NT2/D1 (cell line): ENCODE results near the gene MRPL34.

ENCODE experiments used
- DNase-seq: peaks from one replicate; pipeline ENCODE4 v3.0.0-alpha.2; 2011; ENCODE audit warnings: low read depth, low spot score
- H3K27me3 ChIP-seq: 2 replicates; pipeline ENCODE4 v1.6.0; 2011; ENCODE audit warnings: mild to moderate bottlenecking; ENCODE audit not compliant: insufficient read length, insufficient read depth
- H3K36me3 ChIP-seq: 2 replicates; pipeline ENCODE4 v1.6.1; 2011; ENCODE audit warnings: mild to moderate bottlenecking, low read length, mixed read lengths; ENCODE audit not compliant: insufficient read depth, insufficient read length
- H3K4me1 ChIP-seq: 2 replicates; pipeline ENCODE4 v1.5.1; 2011; ENCODE audit not compliant: insufficient read depth, insufficient read length
- H3K4me3 ChIP-seq: 2 replicates; pipeline ENCODE4 v1.5.1; 2011; ENCODE audit warnings: low read depth; ENCODE audit not compliant: insufficient read length
- H3K9ac ChIP-seq: 2 replicates; pipeline ENCODE4 v1.6.0; 2011; ENCODE audit warnings: low read depth; ENCODE audit not compliant: insufficient read length
- H3K9me3 ChIP-seq: 2 replicates; pipeline ENCODE4 v1.5.1; 2011; ENCODE audit warnings: mild to moderate bottlenecking, low read length; ENCODE audit not compliant: insufficient read depth
- SUZ12 ChIP-seq: IDR thresholded peaks from 2 replicates; pipeline ENCODE4 v1.6.1; 2011; ENCODE audit not compliant: insufficient read length, insufficient read depth; ENCODE audit errors: extremely low read depth
- YY1 ChIP-seq: IDR thresholded peaks from 2 replicates; pipeline ENCODE4 v1.6.1; 2011; ENCODE audit not compliant: insufficient read length, insufficient read depth
- ZNF274 ChIP-seq: IDR thresholded peaks from 2 replicates; pipeline ENCODE4 v1.6.1; 2011; ENCODE audit warnings: mild to moderate bottlenecking, low read depth, low read length

MRPL34 gene

GRCh38 chr19:17304386-17305215 is 1.1 kb upstream of the MRPL34 start:
- no peak for DNase-seq

GRCh38 chr19:17305216-17305516 is 506 bp upstream of the MRPL34 start:
- TF ChIP-seq ZNF274, result no peak
- TF ChIP-seq SUZ12, result no peak
- no peak for TF ChIP-seq YY1
- Histone ChIP-seq H3K4me1 (peaks cover 9% of the 10 kb centered on the region), H3K4me3 (peak overlapping the region; percentile 5), H3K9ac (peak overlapping the region; percentile 76), H3K27me3 (no peaks in the 10 kb centered on the region), H3K9me3 (no peaks in the 10 kb centered on the region), H3K36me3 (peaks cover 16% of the 10 kb centered on the region)
- no peak for DNase-seq

More at GRCh38 chr19:17304386-17305215, 1.1 kb upstream of the MRPL34 start:
- Histone ChIP-seq H3K4me3 (no peak overlapping the region), H3K36me3 (peaks cover 16% of the 10 kb centered on the region), H3K4me1 (peaks cover 9% of the 10 kb centered on the region), H3K9ac (peak overlapping the region; percentile 76), H3K9me3 (no peaks in the 10 kb centered on the region), H3K27me3 (no peaks in the 10 kb centered on the region)
- TF ChIP-seq YY1 (no peak), ZNF274 (no peak)

GRCh38 chr19:17306285-17306714 is 628 bp downstream of the MRPL34 start:
- H3K4me1 ChIP-seq, result peaks cover 13% of the 10 kb centered on the region

GRCh38 chr19:17307876-17308377 is 2.3 kb downstream of the MRPL34 start:
- DNase-seq, result no peak
- no peaks in the 10 kb centered on the region for H3K9me3 ChIP-seq
- H3K27me3 ChIP-seq, result no peaks in the 10 kb centered on the region
- H3K9ac ChIP-seq, result no peak overlapping the region
- H3K36me3 ChIP-seq, result peaks cover 16% of the 10 kb centered on the region
- no peak overlapping the region for H3K4me3 ChIP-seq
- TF ChIP-seq ZNF274 (no peak), SUZ12 (no peak), YY1 (no peak)
- H3K4me1 ChIP-seq, result peaks cover 23% of the 10 kb centered on the region

More at GRCh38 chr19:17306285-17306714, 628 bp downstream of the MRPL34 start:
- TF ChIP-seq ZNF274, result no peak
- TF ChIP-seq SUZ12, result no peak
- TF ChIP-seq YY1, result no peak
- H3K9ac ChIP-seq, result peak overlapping the region; percentile 96
- no peaks in the 10 kb centered on the region for H3K9me3 ChIP-seq
- DNase-seq, result no peak
- peak overlapping the region; percentile 93 for H3K4me3 ChIP-seq
- H3K27me3 ChIP-seq, result no peaks in the 10 kb centered on the region
- peaks cover 16% of the 10 kb centered on the region for H3K36me3 ChIP-seq

GRCh38 chr19:17309198-17309964 is 3.7 kb downstream of the MRPL34 start, which contains the start of gene DDA1:
Gene DDA1, plus strand, starts transcription at chr19:17309563. Its CDS starts 92 bp downstream, at chr19:17309655.
- TF ChIP-seq ZNF274, result no peak
- TF ChIP-seq SUZ12, result no peak
- TF ChIP-seq YY1, result no peak
- peak within 1 kb of the TSS; percentile 89 for H3K9ac ChIP-seq
- H3K4me1 ChIP-seq, result peaks cover 25% of the 10 kb centered on the region
- H3K36me3 ChIP-seq, result peaks cover 30% of the 10 kb centered on the region
- H3K4me3 ChIP-seq, result peak within 1 kb of the TSS; percentile 78
- H3K27me3 ChIP-seq, result no peaks in the 10 kb centered on the region
- DNase-seq, result peak; percentile 100
- no peaks in the 10 kb centered on the region for H3K9me3 ChIP-seq

GRCh38 chr19:17309965-17310461 is 4.3 kb downstream of the MRPL34 start:
- no peaks in the 10 kb centered on the region for H3K27me3 ChIP-seq
- DNase-seq, result no peak
- H3K36me3 ChIP-seq, result peaks cover 35% of the 10 kb centered on the region
- peak overlapping the region; percentile 78 for H3K4me3 ChIP-seq
- H3K9me3 ChIP-seq, result no peaks in the 10 kb centered on the region
- H3K9ac ChIP-seq, result peak overlapping the region; percentile 89
- H3K4me1 ChIP-seq, result peaks cover 23% of the 10 kb centered on the region
- TF ChIP-seq ZNF274, result no peak
- TF ChIP-seq YY1, result no peak
- TF ChIP-seq SUZ12, result no peak
